Thoracic aorta (tissue), 2 donors: Measurements from ENCODE around the gene DOCK4. TPM values are rescaled to one million over a fixed set of nuclear protein-coding genes. Genes with fewer than 3 reads are reported as not detected.
"Not testable (repeated sequence)": the region's sequence is repeated elsewhere in the genome, so short reads cannot be mapped to it uniquely, and the experiment has no call there.

Experiments
- ATAC-seq: fragments of 150-250 bp; one replicate; pipeline ENCODE4 v1.8.0; 2017; ENCODE audit warnings: low read depth; ENCODE audit not compliant: insufficient number of reproducible peaks, low FRiP score
- DNase-seq: peaks from one replicate; pipeline ENCODE4 v3.0.0-alpha.2; 2020; ENCODE audit warnings: low spot score
- H3K27ac ChIP-seq, 2 donors: fragments of 200-600 bp; sonication (generic); 1 replicate in 1 of 2; 2 replicates in 1 of 2; pipeline ENCODE4 v1.5.1; 2016; ENCODE audit warnings: mild to moderate bottlenecking in 2 of 2, moderate library complexity in 2 of 2
- H3K27me3 ChIP-seq: fragments of 200-600 bp; sonication (generic); replicated peaks from 2 replicates; pipeline ENCODE4 v1.6.0; 2016; ENCODE audit warnings: mild to moderate bottlenecking; ENCODE audit not compliant: insufficient read depth
- H3K36me3 ChIP-seq: fragments of 200-600 bp; sonication (generic); one replicate; pipeline ENCODE4 v1.5.1; 2016
- H3K4me1 ChIP-seq, 2 donors: fragments of 200-600 bp; sonication (generic); 1 replicate in 1 of 2; 2 replicates in 1 of 2; pipeline versions ENCODE4 v1.5.1 to v1.6.0; 2016; ENCODE audit warnings: low read depth in 2 of 2, mild to moderate bottlenecking in 1 of 2; ENCODE audit not compliant: control insufficient read depth in 1 of 2
- H3K4me3 ChIP-seq: fragments of 200-600 bp; sonication (generic); 2 replicates; pipeline ENCODE4 v1.5.1; 2016; ENCODE audit warnings: mild to moderate bottlenecking
- H3K9me3 ChIP-seq: fragments of 200-600 bp; sonication (generic); 2 replicates; pipeline ENCODE4 v1.5.1; 2016
- CTCF ChIP-seq: fragments of 200-600 bp; sonication (generic); IDR thresholded peaks from one replicate; pipeline ENCODE4 v1.5.1; 2019; ENCODE audit warnings: antibody characterized with exemption
- total RNA-seq, 2 donors: library from RNA; depleted of rRNA; stranded (reverse); fragments of >200 nt; gene quantifications; one replicate each; pipeline versions ENCODE4 v1.1.0 to v1.2.3, GENCODE V29; 2016

Gene DOCK4
- total RNA-seq, 2 donors from 2014 or later = 22.3 to 71.5 TPM

- TF ChIP-seq CTCF = no peak
Observed at GRCh38 chr7:111927353-111928019, 278.7 kb downstream of the DOCK4 start.

GRCh38 chr7:111920329-111920728 is 285.9 kb downstream of the DOCK4 start:
- Histone ChIP-seq H3K4me3 (no peak overlapping the region), H3K36me3 (no peaks in the 10 kb centered on the region), H3K4me1 (no peaks in the 10 kb centered on the region), H3K27ac (no peak overlapping the region), H3K27me3 (no peaks in the 10 kb centered on the region), H3K9me3 (no peaks in the 10 kb centered on the region)
- no peak for TF ChIP-seq CTCF
- DNase-seq = no peak
- no peak for ATAC-seq

More at GRCh38 chr7:111927353-111928019, 278.7 kb downstream of the DOCK4 start:
- H3K4me1 ChIP-seq = no peaks in the 10 kb centered on the region
- DNase-seq (no peak), ATAC-seq (no peak)
- no peak overlapping the region for H3K4me3 ChIP-seq
- H3K36me3 ChIP-seq = no peaks in the 10 kb centered on the region
- no peak overlapping the region for H3K27ac ChIP-seq
- H3K27me3 ChIP-seq = no peaks in the 10 kb centered on the region
- no peaks in the 10 kb centered on the region for H3K9me3 ChIP-seq

GRCh38 chr7:111919631-111920179 is 286.5 kb downstream of the DOCK4 start:
- no peaks in the 10 kb centered on the region for H3K36me3 ChIP-seq
- no peak for ATAC-seq
- no peak for TF ChIP-seq CTCF

GRCh38 chr7:111919164-111919563 is 287.0 kb downstream of the DOCK4 start:
- DNase-seq (no peak), ATAC-seq (no peak)
- H3K4me1 ChIP-seq = no peaks in the 10 kb centered on the region
- no peaks in the 10 kb centered on the region for H3K9me3 ChIP-seq
- H3K27me3 ChIP-seq = no peaks in the 10 kb centered on the region
- no peak overlapping the region for H3K4me3 ChIP-seq
- no peak for TF ChIP-seq CTCF
- H3K36me3 ChIP-seq = no peaks in the 10 kb centered on the region
- H3K27ac ChIP-seq = no peak overlapping the region

More at GRCh38 chr7:111919631-111920179, 286.5 kb downstream of the DOCK4 start:
- H3K27me3 ChIP-seq = no peaks in the 10 kb centered on the region
- no peak overlapping the region for H3K4me3 ChIP-seq
- no peak overlapping the region for H3K27ac ChIP-seq
- H3K9me3 ChIP-seq = no peaks in the 10 kb centered on the region
- H3K4me1 ChIP-seq = no peaks in the 10 kb centered on the region
- DNase-seq = no peak

GRCh38 chr7:111918461-111918860 is 287.7 kb downstream of the DOCK4 start:
- no peak overlapping the region for H3K27ac ChIP-seq
- no peaks in the 10 kb centered on the region for H3K4me1 ChIP-seq
- H3K36me3 ChIP-seq = no peaks in the 10 kb centered on the region
- ATAC-seq (no peak), DNase-seq (no peak)
- no peaks in the 10 kb centered on the region for H3K27me3 ChIP-seq
- TF ChIP-seq CTCF = no peak
- H3K9me3 ChIP-seq = no peaks in the 10 kb centered on the region
- H3K4me3 ChIP-seq = no peak overlapping the region

GRCh38 chr7:111917404-111917803 is 288.8 kb downstream of the DOCK4 start:
- not testable (repeated sequence) for H3K27ac ChIP-seq, H3K27me3 ChIP-seq, H3K9me3 ChIP-seq, H3K4me1 ChIP-seq, DNase-seq, H3K4me3 ChIP-seq, H3K36me3 ChIP-seq, ATAC-seq
